HepG2 (cell line): Measurements from ENCODE around the gene FERMT2. TPM values are rescaled to one million over a fixed set of nuclear protein-coding genes. Genes with fewer than 3 reads are reported as not detected.

Experiments
- CEBPG ChIP-seq: IDR thresholded peaks from 2 replicates; pipeline ENCODE4 v1.6.1; 2016
- GFI1 ChIP-seq: sonication (generic); formaldehyde crosslinking; IDR thresholded peaks from 2 replicates; pipeline ENCODE4 v1.5.0; 2020; ENCODE audit warnings: missing genetic modification reagents, mild to moderate bottlenecking, borderline replicate concordance
- HDAC1 ChIP-seq: sonication (generic); formaldehyde crosslinking; IDR thresholded peaks from 2 replicates; pipeline ENCODE4 v1.5.1; 2020; ENCODE audit warnings: mild to moderate bottlenecking, missing genetic modification reagents
- KDM6A ChIP-seq: IDR thresholded peaks from 2 replicates; pipeline ENCODE4 v1.6.1; 2016; ENCODE audit warnings: low read depth
- RFXANK ChIP-seq: IDR thresholded peaks from 2 replicates; pipeline ENCODE4 v1.6.1; 2016
- RXRB ChIP-seq: IDR thresholded peaks from 2 replicates; pipeline ENCODE4 v1.6.1; 2016; ENCODE audit warnings: borderline replicate concordance, missing genetic modification reagents, missing compliant biosample characterization
- SALL1 ChIP-seq: sonication (generic); formaldehyde crosslinking; IDR thresholded peaks from 2 replicates; pipeline ENCODE4 v1.8.0; 2022; ENCODE audit warnings: mild to moderate bottlenecking, missing genetic modification reagents
- TARDBP ChIP-seq: sonication (generic); formaldehyde crosslinking; IDR thresholded peaks from 2 replicates; pipeline ENCODE4 v1.8.0; 2022; ENCODE audit warnings: mild to moderate bottlenecking, missing genetic modification reagents
- ZNF12 ChIP-seq: sonication (generic); formaldehyde crosslinking; IDR thresholded peaks from 2 replicates; pipeline ENCODE4 v1.5.0; 2020; ENCODE audit warnings: missing genetic modification reagents
- ZNF335 ChIP-seq: sonication (generic); formaldehyde crosslinking; IDR thresholded peaks from 2 replicates; pipeline ENCODE4 v1.4.0; 2020; ENCODE audit warnings: missing genetic modification reagents
- polyA plus RNA-seq, 8 experiments: library from polyadenylated mRNA; depleted of rRNA in 3 of 8; stranded (reverse) in 7 of 8; unstranded in 1 of 8; fragments of >200 nt; fragmentation: Illumina TruSeq in 4 of 8; extraction: Trizol in 4 of 8; gene quantifications; 2 replicates each; pipeline versions ENCODE4 v1.2.1 to v1.2.3, GENCODE V29; 2011 to 2016; ENCODE audit warnings: low read depth in 4 of 8, missing spikeins in 1 of 8, mixed read lengths in 1 of 8; ENCODE audit not compliant: insufficient read depth in 1 of 8
- total RNA-seq, 5 experiments: library from RNA; depleted of rRNA; stranded (reverse); fragments of >200 nt; fragmentation: Illumina TruSeq; extraction: Trizol; gene quantifications; 2 replicates each; pipeline ENCODE4 v1.2.3, GENCODE V29; 2016; ENCODE audit warnings: low read depth in 1 of 5
- TF ChIP-seq, protein P1 (sequence below): sonication (generic); formaldehyde crosslinking; IDR thresholded peaks from 2 replicates; pipeline ENCODE4 v1.4.0; 2020; ENCODE audit warnings: missing genetic modification reagents
- TF ChIP-seq, protein P2 (sequence below): sonication (generic); formaldehyde crosslinking; conservative IDR thresholded peaks from 2 replicates; pipeline ENCODE4 v1.4.0; 2020; ENCODE audit warnings: mild to moderate bottlenecking, missing genetic modification reagents, moderate library complexity
- TF ChIP-seq, protein P3 (sequence below): sonication (generic); formaldehyde crosslinking; IDR thresholded peaks from 2 replicates; pipeline ENCODE4 v1.4.0; 2020; ENCODE audit warnings: missing genetic modification reagents
- TF ChIP-seq, protein P4 (sequence below): sonication (generic); formaldehyde crosslinking; conservative IDR thresholded peaks from 2 replicates; pipeline ENCODE4 v1.4.0; 2020; ENCODE audit warnings: missing genetic modification reagents
- TF ChIP-seq, protein P5 (sequence below): IDR thresholded peaks from 2 replicates; pipeline ENCODE4 v1.6.1; 2016; ENCODE audit warnings: missing compliant biosample characterization, missing genetic modification reagents, borderline replicate concordance
- TF ChIP-seq, protein P6 (sequence below): IDR thresholded peaks from 2 replicates; pipeline ENCODE4 v1.6.1; 2016; ENCODE audit warnings: mild to moderate bottlenecking

The FERMT2 gene
- total and polyA plus RNA-seq, 2 of the 13 experiments (the other 11 are each of a cell fraction or from before 2014, with no cell fraction given) = 36.2 to 60.4 TPM

DNA sequence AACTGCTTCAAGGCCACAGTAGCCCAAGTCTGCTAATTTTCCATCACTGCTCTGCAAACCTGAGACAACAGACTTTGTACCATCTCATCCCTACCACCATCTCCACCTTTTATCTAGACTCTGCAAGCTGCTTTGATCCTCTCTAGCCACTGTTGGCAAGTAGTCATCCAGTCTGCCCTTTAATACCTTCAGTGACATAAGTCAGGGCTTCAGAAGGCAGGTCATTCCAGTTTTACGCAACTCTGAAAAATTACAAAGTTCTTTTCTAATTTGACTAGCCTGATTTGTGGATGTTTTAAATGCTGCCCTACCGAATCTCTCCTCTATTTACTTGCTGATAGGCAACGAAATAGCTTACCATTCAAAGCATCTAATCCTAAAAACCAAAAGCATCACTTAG lies 2.8 kb downstream of the FERMT2 start (continued):
- peak; percentile 87 for TF ChIP-seq CEBPG
- peak; percentile 60; the same call in 1 of the 2 replicates for TF ChIP-seq SALL1 (CRISPR knock-in tag)
- TF ChIP-seq KDM6A = 0 out of 2 replicates have a peak, but pooled peaks have one; percentile 57
- TF ChIP-seq, protein P1, sequence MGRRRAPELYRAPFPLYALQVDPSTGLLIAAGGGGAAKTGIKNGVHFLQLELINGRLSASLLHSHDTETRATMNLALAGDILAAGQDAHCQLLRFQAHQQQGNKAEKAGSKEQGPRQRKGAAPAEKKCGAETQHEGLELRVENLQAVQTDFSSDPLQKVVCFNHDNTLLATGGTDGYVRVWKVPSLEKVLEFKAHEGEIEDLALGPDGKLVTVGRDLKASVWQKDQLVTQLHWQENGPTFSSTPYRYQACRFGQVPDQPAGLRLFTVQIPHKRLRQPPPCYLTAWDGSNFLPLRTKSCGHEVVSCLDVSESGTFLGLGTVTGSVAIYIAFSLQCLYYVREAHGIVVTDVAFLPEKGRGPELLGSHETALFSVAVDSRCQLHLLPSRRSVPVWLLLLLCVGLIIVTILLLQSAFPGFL = no peak
- TF ChIP-seq, protein P2, sequence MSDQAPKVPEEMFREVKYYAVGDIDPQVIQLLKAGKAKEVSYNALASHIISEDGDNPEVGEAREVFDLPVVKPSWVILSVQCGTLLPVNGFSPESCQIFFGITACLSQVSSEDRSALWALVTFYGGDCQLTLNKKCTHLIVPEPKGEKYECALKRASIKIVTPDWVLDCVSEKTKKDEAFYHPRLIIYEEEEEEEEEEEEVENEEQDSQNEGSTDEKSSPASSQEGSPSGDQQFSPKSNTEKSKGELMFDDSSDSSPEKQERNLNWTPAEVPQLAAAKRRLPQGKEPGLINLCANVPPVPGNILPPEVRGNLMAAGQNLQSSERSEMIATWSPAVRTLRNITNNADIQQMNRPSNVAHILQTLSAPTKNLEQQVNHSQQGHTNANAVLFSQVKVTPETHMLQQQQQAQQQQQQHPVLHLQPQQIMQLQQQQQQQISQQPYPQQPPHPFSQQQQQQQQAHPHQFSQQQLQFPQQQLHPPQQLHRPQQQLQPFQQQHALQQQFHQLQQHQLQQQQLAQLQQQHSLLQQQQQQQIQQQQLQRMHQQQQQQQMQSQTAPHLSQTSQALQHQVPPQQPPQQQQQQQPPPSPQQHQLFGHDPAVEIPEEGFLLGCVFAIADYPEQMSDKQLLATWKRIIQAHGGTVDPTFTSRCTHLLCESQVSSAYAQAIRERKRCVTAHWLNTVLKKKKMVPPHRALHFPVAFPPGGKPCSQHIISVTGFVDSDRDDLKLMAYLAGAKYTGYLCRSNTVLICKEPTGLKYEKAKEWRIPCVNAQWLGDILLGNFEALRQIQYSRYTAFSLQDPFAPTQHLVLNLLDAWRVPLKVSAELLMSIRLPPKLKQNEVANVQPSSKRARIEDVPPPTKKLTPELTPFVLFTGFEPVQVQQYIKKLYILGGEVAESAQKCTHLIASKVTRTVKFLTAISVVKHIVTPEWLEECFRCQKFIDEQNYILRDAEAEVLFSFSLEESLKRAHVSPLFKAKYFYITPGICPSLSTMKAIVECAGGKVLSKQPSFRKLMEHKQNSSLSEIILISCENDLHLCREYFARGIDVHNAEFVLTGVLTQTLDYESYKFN (CRISPR knock-in tag) = peak; percentile 79
- TF ChIP-seq, protein P3, sequence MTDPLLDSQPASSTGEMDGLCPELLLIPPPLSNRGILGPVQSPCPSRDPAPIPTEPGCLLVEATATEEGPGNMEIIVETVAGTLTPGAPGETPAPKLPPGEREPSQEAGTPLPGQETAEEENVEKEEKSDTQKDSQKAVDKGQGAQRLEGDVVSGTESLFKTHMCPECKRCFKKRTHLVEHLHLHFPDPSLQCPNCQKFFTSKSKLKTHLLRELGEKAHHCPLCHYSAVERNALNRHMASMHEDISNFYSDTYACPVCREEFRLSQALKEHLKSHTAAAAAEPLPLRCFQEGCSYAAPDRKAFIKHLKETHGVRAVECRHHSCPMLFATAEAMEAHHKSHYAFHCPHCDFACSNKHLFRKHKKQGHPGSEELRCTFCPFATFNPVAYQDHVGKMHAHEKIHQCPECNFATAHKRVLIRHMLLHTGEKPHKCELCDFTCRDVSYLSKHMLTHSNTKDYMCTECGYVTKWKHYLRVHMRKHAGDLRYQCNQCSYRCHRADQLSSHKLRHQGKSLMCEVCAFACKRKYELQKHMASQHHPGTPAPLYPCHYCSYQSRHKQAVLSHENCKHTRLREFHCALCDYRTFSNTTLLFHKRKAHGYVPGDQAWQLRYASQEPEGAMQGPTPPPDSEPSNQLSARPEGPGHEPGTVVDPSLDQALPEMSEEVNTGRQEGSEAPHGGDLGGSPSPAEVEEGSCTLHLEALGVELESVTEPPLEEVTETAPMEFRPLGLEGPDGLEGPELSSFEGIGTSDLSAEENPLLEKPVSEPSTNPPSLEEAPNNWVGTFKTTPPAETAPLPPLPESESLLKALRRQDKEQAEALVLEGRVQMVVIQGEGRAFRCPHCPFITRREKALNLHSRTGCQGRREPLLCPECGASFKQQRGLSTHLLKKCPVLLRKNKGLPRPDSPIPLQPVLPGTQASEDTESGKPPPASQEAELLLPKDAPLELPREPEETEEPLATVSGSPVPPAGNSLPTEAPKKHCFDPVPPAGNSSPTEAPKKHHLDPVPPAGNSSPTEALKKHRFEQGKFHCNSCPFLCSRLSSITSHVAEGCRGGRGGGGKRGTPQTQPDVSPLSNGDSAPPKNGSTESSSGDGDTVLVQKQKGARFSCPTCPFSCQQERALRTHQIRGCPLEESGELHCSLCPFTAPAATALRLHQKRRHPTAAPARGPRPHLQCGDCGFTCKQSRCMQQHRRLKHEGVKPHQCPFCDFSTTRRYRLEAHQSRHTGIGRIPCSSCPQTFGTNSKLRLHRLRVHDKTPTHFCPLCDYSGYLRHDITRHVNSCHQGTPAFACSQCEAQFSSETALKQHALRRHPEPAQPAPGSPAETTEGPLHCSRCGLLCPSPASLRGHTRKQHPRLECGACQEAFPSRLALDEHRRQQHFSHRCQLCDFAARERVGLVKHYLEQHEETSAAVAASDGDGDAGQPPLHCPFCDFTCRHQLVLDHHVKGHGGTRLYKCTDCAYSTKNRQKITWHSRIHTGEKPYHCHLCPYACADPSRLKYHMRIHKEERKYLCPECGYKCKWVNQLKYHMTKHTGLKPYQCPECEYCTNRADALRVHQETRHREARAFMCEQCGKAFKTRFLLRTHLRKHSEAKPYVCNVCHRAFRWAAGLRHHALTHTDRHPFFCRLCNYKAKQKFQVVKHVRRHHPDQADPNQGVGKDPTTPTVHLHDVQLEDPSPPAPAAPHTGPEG (CRISPR knock-in tag) = peak; percentile 69; the same call in 1 of the 2 replicates
- TF ChIP-seq, protein P4, sequence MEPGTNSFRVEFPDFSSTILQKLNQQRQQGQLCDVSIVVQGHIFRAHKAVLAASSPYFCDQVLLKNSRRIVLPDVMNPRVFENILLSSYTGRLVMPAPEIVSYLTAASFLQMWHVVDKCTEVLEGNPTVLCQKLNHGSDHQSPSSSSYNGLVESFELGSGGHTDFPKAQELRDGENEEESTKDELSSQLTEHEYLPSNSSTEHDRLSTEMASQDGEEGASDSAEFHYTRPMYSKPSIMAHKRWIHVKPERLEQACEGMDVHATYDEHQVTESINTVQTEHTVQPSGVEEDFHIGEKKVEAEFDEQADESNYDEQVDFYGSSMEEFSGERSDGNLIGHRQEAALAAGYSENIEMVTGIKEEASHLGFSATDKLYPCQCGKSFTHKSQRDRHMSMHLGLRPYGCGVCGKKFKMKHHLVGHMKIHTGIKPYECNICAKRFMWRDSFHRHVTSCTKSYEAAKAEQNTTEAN = peak; percentile 75
- TF ChIP-seq TARDBP = peak; percentile 51; the same call in 1 of the 2 replicates
- TF ChIP-seq HDAC1 = peak; percentile 60
- peak; percentile 27; the same call in 1 of the 2 replicates for TF ChIP-seq ZNF12 (CRISPR knock-in tag)
- peak; percentile 100 for TF ChIP-seq GFI1 (CRISPR knock-in tag)
- no peak for TF ChIP-seq RFXANK (CRISPR knock-in tag)
- TF ChIP-seq, protein P5, sequence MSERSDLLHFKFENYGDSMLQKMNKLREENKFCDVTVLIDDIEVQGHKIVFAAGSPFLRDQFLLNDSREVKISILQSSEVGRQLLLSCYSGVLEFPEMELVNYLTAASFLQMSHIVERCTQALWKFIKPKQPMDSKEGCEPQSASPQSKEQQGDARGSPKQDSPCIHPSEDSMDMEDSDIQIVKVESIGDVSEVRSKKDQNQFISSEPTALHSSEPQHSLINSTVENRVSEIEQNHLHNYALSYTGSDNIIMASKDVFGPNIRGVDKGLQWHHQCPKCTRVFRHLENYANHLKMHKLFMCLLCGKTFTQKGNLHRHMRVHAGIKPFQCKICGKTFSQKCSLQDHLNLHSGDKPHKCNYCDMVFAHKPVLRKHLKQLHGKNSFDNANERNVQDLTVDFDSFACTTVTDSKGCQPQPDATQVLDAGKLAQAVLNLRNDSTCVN = peak; percentile 43; the same call in 1 of the 2 replicates
- no peak for TF ChIP-seq ZNF335 (CRISPR knock-in tag)
- TF ChIP-seq, protein P6, sequence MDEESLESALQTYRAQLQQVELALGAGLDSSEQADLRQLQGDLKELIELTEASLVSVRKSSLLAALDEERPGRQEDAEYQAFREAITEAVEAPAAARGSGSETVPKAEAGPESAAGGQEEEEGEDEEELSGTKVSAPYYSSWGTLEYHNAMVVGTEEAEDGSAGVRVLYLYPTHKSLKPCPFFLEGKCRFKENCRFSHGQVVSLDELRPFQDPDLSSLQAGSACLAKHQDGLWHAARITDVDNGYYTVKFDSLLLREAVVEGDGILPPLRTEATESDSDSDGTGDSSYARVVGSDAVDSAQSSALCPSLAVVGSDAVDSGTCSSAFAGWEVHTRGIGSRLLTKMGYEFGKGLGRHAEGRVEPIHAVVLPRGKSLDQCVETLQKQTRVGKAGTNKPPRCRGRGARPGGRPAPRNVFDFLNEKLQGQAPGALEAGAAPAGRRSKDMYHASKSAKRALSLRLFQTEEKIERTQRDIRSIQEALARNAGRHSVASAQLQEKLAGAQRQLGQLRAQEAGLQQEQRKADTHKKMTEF (CRISPR knock-in tag) = 0 out of 2 replicates have a peak, but pooled peaks have one; percentile 31
- TF ChIP-seq RXRB (CRISPR knock-in tag) = peak; percentile 63
